ENCODE results near the gene SV2C.
"Not testable (repeated sequence)": the region's sequence is repeated elsewhere in the genome, so short reads cannot be mapped to it uniquely, and the experiment has no call there.

The SV2C gene

GRCh38 chr5:76336253-76336809, 253.1 kb downstream of the SV2C start:
- DNase-seq (ENCODE audit: low read depth in 2 of 2, low spot score in 1 of 2): not testable (repeated sequence)

GRCh38 chr5:76337953-76338451, 254.8 kb downstream of the SV2C start:
- DNase-seq (ENCODE audit: low read depth in 2 of 2, low spot score in 1 of 2): no peak

- DNase-seq (ENCODE audit: low read depth in 2 of 2, low spot score in 1 of 2): no peak
Measured at GRCh38 chr5:76339919-76340318, 256.7 kb downstream of the SV2C start.

GRCh38 chr5:76341651-76342334, 258.6 kb downstream of the SV2C start:
- no peak for DNase-seq (ENCODE audit: low read depth in 2 of 2, low spot score in 1 of 2)

GRCh38 chr5:76342474-76342873, 259.3 kb downstream of the SV2C start:
- DNase-seq (ENCODE audit: low read depth in 2 of 2, low spot score in 1 of 2): no peak

GRCh38 chr5:76345582-76345981, 262.4 kb downstream of the SV2C start:
- DNase-seq (ENCODE audit: low read depth in 2 of 2, low spot score in 1 of 2): no peak

GRCh38 chr5:76351176-76351575, 268.0 kb downstream of the SV2C start:
- DNase-seq (ENCODE audit: low read depth in 2 of 2, low spot score in 1 of 2): no peak

- no peak for DNase-seq (ENCODE audit: low read depth in 2 of 2, low spot score in 1 of 2)
Measured at GRCh38 chr5:76351577-76351976, 268.4 kb downstream of the SV2C start.

GRCh38 chr5:76356887-76357286, 273.7 kb downstream of the SV2C start:
- DNase-seq (ENCODE audit: low read depth in 2 of 2, low spot score in 1 of 2): no peak

DNA sequence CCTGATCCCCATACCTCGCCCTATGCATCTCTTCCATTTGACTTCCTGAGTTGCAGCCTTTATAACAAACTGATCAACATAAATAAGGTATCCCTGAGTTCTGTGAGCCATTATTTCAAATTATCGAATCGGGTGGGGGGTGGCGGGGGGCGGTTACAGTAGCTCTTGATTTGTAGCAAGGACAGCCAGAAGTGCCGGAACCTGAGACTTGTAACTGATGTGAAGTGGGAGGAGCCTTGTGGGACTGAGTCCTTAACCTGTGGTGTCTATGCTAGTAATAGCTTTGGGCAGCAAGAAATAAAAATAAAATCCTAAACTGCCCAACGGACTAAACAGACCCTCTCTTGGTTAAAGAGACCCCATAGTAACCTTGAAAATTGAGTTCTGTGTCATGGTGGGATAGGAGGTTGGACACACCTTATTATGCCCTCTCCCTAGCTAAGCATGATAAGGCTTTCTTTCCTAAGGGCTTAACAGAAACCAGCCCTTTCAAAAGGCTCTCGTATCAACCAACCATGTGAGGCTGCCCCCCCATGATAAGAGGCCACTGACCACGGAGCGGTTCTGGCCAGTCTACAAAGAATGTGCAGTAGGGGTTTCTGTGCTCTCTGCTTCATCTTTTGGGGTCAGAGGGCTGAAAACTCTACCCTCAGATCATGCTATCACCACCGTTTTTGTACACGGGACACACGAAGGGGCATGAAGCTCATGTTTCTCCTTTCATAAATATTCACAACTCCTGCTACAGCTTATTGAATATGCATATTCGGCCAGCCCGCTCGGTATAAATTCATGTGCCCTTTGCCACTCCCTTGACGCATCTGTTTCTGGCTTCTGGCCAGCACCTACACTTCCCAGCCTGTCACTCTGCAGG, 280.4 kb downstream of the SV2C start:
- no peak for DNase-seq (ENCODE audit: low read depth in 2 of 2, low spot score in 1 of 2)

DNA sequence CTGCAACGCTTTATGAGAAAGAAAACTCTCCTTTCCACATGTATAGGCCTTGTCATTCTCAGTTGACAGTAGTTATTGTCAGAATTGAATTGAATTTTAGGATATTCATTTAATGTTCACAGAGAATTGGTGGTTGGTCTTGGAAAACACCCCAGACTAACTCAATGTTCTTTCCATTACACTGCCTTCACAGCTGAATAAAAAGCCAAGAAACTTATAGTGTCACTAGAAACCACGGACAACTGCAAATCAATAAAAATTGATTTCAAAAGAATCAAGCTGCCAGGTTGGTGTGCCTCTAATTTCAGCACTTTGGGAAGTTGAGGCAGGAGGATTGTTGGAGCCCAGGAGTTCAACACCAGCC, 281.0 kb downstream of the SV2C start:
- DNase-seq (ENCODE audit: low read depth in 2 of 2, low spot score in 1 of 2): no peak

- DNase-seq (ENCODE audit: low read depth in 2 of 2, low spot score in 1 of 2): no peak
Measured at GRCh38 chr5:76365561-76365960, 282.4 kb downstream of the SV2C start.

DNA sequence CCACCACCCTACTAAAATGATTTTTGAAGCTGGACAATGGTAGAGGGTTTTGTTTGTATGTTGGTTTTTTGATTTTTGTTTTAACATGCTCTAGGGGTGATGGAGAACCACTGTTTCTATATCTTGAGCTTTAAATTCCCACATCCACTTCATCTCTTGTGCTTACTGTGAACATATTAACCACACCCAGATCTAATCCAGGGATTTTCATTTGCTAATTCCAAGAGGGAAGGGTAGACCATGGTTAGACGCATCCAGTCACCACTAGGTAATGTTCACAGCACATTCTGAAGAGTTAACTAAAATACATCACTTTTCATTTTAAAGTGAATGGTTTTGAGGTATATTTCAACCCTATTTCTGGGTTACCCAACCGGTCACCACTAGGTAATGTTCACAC, 283.4 kb downstream of the SV2C start:
- DNase-seq (ENCODE audit: low read depth in 2 of 2, low spot score in 1 of 2): no peak

GRCh38 chr5:76367623-76368371, 284.6 kb downstream of the SV2C start:
- DNase-seq (ENCODE audit: low read depth in 2 of 2, low spot score in 1 of 2): no peak

DNA sequence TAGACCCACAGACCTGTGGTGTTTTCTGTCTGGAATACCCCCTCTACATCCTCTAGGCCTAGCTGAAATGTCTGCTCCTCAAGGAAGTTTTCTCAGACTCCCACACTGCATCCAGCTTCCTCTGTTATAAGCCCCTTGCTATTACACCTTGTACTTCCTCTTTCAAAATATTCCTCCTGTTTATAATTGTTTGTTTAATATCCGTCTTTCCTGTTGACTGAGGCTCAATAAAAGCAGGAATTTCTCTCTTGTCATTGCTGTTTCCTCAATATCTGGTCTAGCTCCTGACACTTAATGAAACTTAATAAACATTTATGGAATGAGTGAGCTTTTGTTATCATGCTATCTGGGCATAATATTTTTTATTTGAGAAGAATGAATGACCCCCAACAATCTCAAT, 285.8 kb downstream of the SV2C start:
- DNase-seq (ENCODE audit: low read depth in 2 of 2, low spot score in 1 of 2): no peak

GRCh38 chr5:76369668-76370067, 286.5 kb downstream of the SV2C start:
- DNase-seq (ENCODE audit: low read depth in 2 of 2, low spot score in 1 of 2): not testable (repeated sequence)

DNA sequence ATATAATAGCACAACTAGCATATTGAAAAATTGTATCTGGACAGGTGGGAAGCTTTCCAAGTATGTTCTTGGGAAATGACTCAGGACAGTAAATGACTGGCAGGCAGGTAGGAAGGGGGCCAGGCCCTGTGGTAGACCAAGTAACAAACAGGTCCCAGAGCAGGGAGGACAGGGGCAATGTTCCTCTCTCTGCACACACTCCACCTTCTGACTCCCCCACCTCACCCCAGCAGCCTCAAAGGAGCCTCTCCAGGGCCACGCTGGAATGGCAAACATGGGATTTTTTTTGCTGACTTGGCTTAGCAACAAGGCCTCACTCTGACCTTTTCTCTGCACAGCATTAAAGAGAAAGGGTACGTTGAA, 288.8 kb downstream of the SV2C start:
- no peak for DNase-seq (ENCODE audit: low read depth in 2 of 2, low spot score in 1 of 2)

DNA sequence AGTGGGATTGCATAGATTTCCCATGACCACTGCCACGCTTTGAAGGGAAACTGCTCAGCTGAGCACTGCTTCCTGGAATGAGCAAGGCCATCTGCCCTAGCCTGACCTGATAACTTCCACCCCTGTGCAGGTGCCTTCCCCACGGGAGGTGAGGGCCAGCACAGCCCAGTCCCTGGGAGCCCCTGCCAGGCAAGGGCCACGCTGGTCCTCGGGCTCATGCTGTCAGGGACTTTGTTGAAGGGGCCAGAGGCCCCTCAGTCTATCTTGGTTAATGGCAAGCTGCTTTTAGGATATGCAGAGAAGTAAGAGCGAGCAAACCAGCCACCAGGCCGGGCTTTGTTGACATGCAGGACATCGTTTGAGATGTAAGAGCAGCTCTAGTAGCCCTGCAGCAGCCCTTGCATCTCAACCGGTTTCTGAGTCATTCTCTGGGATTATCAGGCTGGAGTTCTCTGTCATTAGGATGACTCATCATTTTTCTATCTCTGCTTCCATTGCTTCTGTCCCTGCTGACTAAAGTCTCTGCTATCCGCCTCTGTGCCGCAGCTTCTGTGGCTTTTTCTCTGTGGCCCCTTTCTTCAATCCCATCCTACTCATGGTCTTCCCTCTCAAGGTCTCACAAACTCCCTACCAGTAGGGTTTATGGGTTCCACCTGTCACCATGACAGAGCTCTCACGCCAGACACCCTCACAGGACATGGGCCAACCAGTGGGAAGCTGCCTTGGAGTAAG, 289.3 kb downstream of the SV2C start:
- no peak for DNase-seq (ENCODE audit: low read depth in 2 of 2, low spot score in 1 of 2)

DNA sequence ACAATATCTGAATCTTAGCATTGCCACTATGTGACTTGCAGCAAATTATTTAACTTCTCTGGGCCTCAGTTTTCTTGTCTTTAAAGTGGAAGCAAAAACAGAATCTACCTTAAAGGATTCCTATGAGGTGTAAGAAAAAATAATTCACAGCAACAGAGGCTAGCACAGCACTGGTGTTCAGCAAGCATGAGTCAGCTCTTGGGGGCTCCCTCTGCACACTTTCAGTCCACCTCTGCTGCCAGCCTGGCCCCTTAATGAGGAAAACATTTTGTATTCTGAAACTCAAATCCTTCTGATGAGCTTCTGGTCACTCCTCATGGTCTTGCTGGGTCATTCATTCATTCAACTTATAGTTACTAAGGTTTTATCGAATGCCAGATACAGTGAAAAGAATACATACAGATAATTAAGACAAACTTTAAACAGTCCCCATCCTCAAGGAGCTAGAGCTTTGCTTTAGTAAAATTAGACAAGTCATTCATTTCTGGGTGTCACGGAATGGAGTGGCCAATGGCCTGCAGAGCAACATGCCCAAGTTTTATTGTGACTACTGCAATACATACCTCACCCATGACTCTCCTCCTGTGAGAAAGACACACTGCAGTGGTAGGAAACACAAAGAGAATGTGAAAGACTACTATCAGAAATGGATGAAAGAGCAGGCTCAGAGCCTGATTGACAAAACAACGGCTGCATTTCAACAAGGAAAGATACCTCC, 293.1 kb downstream of the SV2C start:
- DNase-seq (ENCODE audit: low read depth in 2 of 2, low spot score in 1 of 2): no peak

GRCh38 chr5:76376866-76377230, 293.7 kb downstream of the SV2C start:
- no peak for DNase-seq (ENCODE audit: low read depth in 2 of 2, low spot score in 1 of 2)
